GM06990 (cell line): ENCODE data around the gene ZNF32.

ENCODE experiments used
- DNase-seq: peaks from one replicate; pipeline ENCODE4 v3.0.0-alpha.2; 2011; ENCODE audit not compliant: insufficient read length; ENCODE audit errors: extremely low read depth
- H3K27me3 ChIP-seq: replicated peaks from 2 replicates; pipeline ENCODE4 v1.6.0; 2011; ENCODE audit warnings: low read length; ENCODE audit not compliant: control insufficient read depth, insufficient read depth
- H3K36me3 ChIP-seq: 2 replicates; pipeline ENCODE4 v1.5.1; 2011; ENCODE audit warnings: low read length; ENCODE audit not compliant: control insufficient read depth, insufficient read depth
- H3K4me3 ChIP-seq: replicated peaks from 2 replicates; pipeline ENCODE4 v1.5.1; 2011; ENCODE audit warnings: low read depth, mild to moderate bottlenecking, control low read depth, low read length
- TF ChIP-seq, protein P1 (sequence below): IDR thresholded peaks from 2 replicates; pipeline ENCODE4 v1.5.1; 2011; ENCODE audit warnings: low read length, control low read depth, mild to moderate bottlenecking, inconsistent platforms; ENCODE audit not compliant: insufficient read depth, poor library complexity, severe bottlenecking

Gene ZNF32

DNA sequence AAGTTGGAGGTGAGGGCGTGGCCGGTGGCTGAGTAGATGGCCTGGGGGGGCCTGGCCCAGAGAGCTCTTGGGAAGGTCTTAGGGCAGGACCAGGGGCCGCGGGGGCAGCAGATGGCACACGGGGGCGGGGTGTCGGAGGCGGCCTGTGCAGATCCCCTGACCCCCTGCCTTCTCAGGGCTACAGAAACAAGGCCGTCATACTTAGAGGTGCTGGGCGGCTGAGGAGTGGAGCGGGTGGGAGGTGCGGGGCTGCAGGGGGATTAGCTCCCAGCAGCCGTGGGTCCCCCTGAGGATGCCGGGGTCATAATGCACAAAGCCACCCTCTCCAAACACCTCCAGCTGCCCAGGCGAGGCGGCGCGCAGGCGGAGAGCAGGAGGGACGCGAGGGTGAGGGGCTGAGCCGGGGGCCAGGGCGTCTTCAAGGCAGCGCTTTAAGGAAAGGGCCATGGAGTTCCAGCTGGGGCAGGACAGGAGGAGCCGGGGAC lies 40.4 kb upstream of the ZNF32 start:
- TF ChIP-seq, protein P1, sequence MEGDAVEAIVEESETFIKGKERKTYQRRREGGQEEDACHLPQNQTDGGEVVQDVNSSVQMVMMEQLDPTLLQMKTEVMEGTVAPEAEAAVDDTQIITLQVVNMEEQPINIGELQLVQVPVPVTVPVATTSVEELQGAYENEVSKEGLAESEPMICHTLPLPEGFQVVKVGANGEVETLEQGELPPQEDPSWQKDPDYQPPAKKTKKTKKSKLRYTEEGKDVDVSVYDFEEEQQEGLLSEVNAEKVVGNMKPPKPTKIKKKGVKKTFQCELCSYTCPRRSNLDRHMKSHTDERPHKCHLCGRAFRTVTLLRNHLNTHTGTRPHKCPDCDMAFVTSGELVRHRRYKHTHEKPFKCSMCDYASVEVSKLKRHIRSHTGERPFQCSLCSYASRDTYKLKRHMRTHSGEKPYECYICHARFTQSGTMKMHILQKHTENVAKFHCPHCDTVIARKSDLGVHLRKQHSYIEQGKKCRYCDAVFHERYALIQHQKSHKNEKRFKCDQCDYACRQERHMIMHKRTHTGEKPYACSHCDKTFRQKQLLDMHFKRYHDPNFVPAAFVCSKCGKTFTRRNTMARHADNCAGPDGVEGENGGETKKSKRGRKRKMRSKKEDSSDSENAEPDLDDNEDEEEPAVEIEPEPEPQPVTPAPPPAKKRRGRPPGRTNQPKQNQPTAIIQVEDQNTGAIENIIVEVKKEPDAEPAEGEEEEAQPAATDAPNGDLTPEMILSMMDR: no peak
- no peaks in the 10 kb centered on the region for H3K36me3 ChIP-seq
- H3K27me3 ChIP-seq: peaks cover 3% of the 10 kb centered on the region
- H3K4me3 ChIP-seq: no peak overlapping the region
- no peak for DNase-seq

DNA sequence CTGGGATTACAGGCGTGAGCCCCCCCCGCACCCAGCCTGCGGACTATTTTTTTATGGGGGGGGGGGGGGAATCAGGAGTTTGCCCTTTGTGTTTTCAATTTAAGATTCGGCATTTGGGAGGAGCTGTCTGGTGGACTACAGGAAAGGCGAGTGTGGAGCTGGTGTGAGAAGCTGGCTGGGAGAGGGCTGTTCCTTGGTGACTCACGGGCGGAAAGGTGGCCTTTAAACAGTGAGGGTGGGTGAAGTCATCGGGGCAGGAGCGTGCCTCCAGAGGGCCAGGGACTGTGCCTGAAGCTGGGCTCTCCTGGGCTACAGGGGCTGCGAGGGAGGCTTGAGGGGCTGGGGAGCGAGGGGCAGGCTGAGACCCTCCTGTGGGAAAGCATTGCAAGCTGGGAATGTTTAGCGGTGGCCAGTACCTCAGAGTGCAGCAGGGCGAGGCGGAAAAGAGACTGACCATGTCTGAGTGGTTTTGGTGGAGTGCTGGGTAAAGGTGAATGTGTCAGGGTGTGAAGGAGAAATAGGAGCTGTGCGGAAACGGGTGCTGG lies 39.7 kb upstream of the ZNF32 start:
- DNase-seq: no peak
- Histone ChIP-seq H3K36me3 (no peaks in the 10 kb centered on the region), H3K27me3 (peaks cover 3% of the 10 kb centered on the region), H3K4me3 (no peak overlapping the region)
- TF ChIP-seq, protein P1: no peak

DNA sequence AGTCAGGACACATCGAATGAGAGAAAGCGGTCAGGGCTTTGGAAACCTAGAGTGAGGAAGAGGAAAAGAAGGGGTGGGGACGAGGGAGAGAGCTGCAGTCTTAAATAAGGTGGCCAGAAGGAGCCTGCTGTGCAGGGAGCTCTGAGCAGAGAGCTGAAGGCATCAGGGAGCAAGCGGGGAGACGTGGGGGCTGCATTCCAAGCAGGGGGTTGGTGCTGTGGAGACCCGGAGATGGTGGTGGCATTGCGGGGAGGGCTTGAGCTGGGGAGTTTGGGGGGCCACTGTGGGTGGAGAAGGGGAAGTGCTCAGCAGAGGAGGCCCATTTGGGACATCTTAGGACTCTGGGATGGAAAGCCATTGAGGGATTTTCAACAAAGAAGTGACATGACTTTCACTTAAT lies 38.7 kb upstream of the ZNF32 start:
- no peaks in the 10 kb centered on the region for H3K36me3 ChIP-seq

DNA sequence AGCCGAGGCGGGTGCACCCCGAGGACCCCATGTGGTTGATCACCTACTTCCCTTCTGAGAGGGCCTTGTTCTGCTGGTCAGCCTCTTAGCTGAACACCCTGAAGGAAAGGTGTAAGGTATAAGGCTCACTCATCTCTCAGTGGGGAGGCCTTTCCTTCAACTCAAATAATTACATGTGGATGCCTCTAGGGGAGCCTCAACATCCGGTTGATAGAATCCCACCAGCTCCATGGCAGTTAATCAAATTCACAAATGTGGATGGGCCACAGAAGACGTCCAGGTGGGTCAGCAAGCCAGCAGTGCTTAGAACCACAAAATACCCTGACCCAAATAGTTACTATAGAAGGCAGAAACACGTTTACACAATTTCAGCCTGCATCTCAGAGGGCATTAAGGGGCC lies 37.7 kb upstream of the ZNF32 start:
- Histone ChIP-seq H3K4me3 (no peak overlapping the region), H3K36me3 (no peaks in the 10 kb centered on the region), H3K27me3 (peaks cover 1% of the 10 kb centered on the region)
- TF ChIP-seq, protein P1: no peak
- no peak for DNase-seq

More for the DNA sequence above, 38.7 kb upstream of the ZNF32 start:
- Histone ChIP-seq H3K4me3 (no peak overlapping the region), H3K27me3 (peaks cover 3% of the 10 kb centered on the region)
- TF ChIP-seq, protein P1: no peak
- no peak for DNase-seq

DNA sequence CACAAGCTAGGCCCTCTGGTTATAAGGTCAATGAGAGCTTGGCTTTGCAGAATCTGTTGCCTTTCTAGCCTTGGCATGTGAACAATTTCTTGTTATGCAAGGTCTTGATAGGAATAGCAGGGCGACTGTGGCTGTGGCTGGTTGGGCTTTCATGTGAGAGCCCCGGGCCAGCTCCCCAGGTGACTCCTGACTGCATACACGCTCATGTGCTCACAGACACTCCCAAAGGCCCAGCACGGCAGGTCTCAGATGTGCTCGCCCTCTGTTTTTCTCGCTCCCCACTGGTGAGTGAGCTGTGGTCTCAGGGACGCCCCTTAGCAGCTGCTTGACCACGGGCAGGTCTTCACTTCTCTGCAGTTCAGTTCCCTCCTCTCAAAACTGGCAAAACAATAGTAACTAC lies 37.1 kb upstream of the ZNF32 start:
- no peak overlapping the region for H3K4me3 ChIP-seq
- DNase-seq: no peak
- no peaks in the 10 kb centered on the region for H3K36me3 ChIP-seq
- TF ChIP-seq, protein P1: no peak
- peaks cover 1% of the 10 kb centered on the region for H3K27me3 ChIP-seq

DNA sequence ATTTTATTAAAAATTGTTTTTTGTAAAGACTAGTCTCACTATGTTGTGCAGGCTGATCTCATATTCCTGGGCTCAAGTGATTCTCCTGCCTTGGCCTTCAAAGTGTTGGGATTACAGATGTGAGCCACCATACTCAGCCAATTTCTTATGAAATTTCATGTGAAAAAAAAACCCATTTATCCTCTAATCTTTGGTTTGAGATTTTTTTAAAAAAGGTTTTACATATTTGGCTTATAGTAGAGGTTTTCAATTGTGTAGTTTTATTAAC lies 35.5 kb upstream of the ZNF32 start:
- TF ChIP-seq, protein P1: no peak
- no peaks in the 10 kb centered on the region for H3K36me3 ChIP-seq
- DNase-seq: no peak
- H3K27me3 ChIP-seq: no peaks in the 10 kb centered on the region; the same call in 1 of the 2 replicates
- H3K4me3 ChIP-seq: no peak overlapping the region
